CD14-positive monocyte (primary cell): ENCODE data around the gene ELANE. TPM values are rescaled to one million over a fixed set of nuclear protein-coding genes. Genes with fewer than 3 reads are reported as not detected.
A peak's percentile ranks its signal among the peaks of the same experiment; 100 is the strongest.

ENCODE experiments used
- DNase-seq, 3 donors: peaks; one replicate each; pipeline ENCODE4 v3.0.0-alpha.2; 2011 to 2022
- H2AFZ ChIP-seq: 2 replicates; pipeline ENCODE4 v1.6.0; 2012; ENCODE audit warnings: mild to moderate bottlenecking, low read depth, low read length, inconsistent platforms; ENCODE audit not compliant: insufficient read depth, poor library complexity, severe bottlenecking
- H3K27ac ChIP-seq, 2 donors: 1 replicate in 1 of 2; 2 replicates in 1 of 2; pipeline ENCODE4 v1.5.1; 2012 to 2013; ENCODE audit warnings: low read length in 2 of 2, control low read depth in 1 of 2, inconsistent platforms in 1 of 2, low read depth in 1 of 2, mild to moderate bottlenecking in 1 of 2
- H3K27me3 ChIP-seq, 2 donors: one replicate each; pipeline versions ENCODE4 v1.6.0 to v1.6.1; 2011 to 2013; ENCODE audit warnings: low read length in 2 of 2; ENCODE audit not compliant: control insufficient read depth in 2 of 2, insufficient read depth in 2 of 2
- H3K36me3 ChIP-seq, 2 donors: replicated peaks in 1 of 2; 1 replicate in 1 of 2; 2 replicates in 1 of 2; pipeline versions ENCODE4 v1.5.1 to v1.6.1; 2012 to 2013; ENCODE audit warnings: low read length in 2 of 2, control low read depth in 1 of 2, inconsistent platforms in 1 of 2, mild to moderate bottlenecking in 1 of 2; ENCODE audit not compliant: insufficient read depth in 2 of 2, control insufficient read depth in 1 of 2
- H3K4me1 ChIP-seq, 2 donors: 1 replicate in 1 of 2; 2 replicates in 1 of 2; pipeline versions ENCODE4 v1.5.1 to v1.6.1; 2012 to 2013; ENCODE audit warnings: low read length in 2 of 2, control low read depth in 1 of 2, inconsistent platforms in 1 of 2, mild to moderate bottlenecking in 1 of 2, moderate library complexity in 1 of 2; ENCODE audit not compliant: insufficient read depth in 2 of 2, control insufficient read depth in 1 of 2
- H3K4me2 ChIP-seq: replicated peaks from 2 replicates; pipeline ENCODE3; 2012; ENCODE audit warnings: low read length, moderate library complexity, mild to moderate bottlenecking; ENCODE audit not compliant: poor library complexity, severe bottlenecking; ENCODE audit errors: extremely low read depth
- H3K4me3 ChIP-seq, 3 experiments: fragments of 200-600 bp in 1 of 3; sonication (generic) in 1 of 3; replicated peaks in 1 of 3; 1 replicate in 2 of 3; 2 replicates in 1 of 3; pipeline ENCODE4 v1.5.1; 2011 to 2013; ENCODE audit warnings: low read length in 3 of 3, mild to moderate bottlenecking in 3 of 3, control low read depth in 2 of 3, low read depth in 2 of 3, inconsistent platforms in 1 of 3, moderate library complexity in 1 of 3
- H3K79me2 ChIP-seq: 2 replicates; pipeline ENCODE4 v1.6.0; 2012; ENCODE audit warnings: mild to moderate bottlenecking, control low read depth, inconsistent platforms, low read length, moderate library complexity; ENCODE audit not compliant: insufficient read depth
- H3K9ac ChIP-seq: 2 replicates; pipeline ENCODE4 v1.6.0; 2017; ENCODE audit warnings: low read length, mild to moderate bottlenecking; ENCODE audit not compliant: insufficient read depth, poor library complexity, severe bottlenecking
- H3K9me3 ChIP-seq, 2 donors: replicated peaks in 1 of 2; 1 replicate in 1 of 2; 2 replicates in 1 of 2; pipeline versions ENCODE4 v1.5.1 to v1.6.1; 2012 to 2013; ENCODE audit warnings: low read length in 2 of 2, control low read depth in 1 of 2; ENCODE audit not compliant: control insufficient read depth in 1 of 2, insufficient read depth in 1 of 2
- H4K20me1 ChIP-seq: 2 replicates; pipeline ENCODE4 v1.6.0; 2012; ENCODE audit warnings: mild to moderate bottlenecking, low read length, control low read depth, moderate library complexity; ENCODE audit not compliant: insufficient read depth
- H3K27ac Mint-ChIP-seq, 7 donors: one replicate each; pipeline ENCODE4 v1.8.0; 2020; ENCODE audit warnings: mild to moderate bottlenecking in 7 of 7, mixed read lengths in 7 of 7, moderate library complexity in 6 of 7, inconsistent platforms in 2 of 7
- H3K27me3 Mint-ChIP-seq, 3 donors: one replicate each; pipeline ENCODE4 v1.8.0; 2021 to 2022; ENCODE audit warnings: low read depth in 3 of 3, mild to moderate bottlenecking in 3 of 3, mixed read lengths in 3 of 3, moderate library complexity in 3 of 3, inconsistent platforms in 1 of 3
- H3K36me3 Mint-ChIP-seq, 2 donors: one replicate each; pipeline ENCODE4 v1.8.0; 2020; ENCODE audit warnings: mixed read lengths in 2 of 2, inconsistent platforms in 1 of 2, mild to moderate bottlenecking in 1 of 2
- H3K4me1 Mint-ChIP-seq: one replicate; pipeline ENCODE4 v1.8.0; 2020; ENCODE audit warnings: mild to moderate bottlenecking, mixed read lengths
- H3K4me3 Mint-ChIP-seq, 2 donors: one replicate each; pipeline ENCODE4 v1.8.0; 2020; ENCODE audit warnings: mild to moderate bottlenecking in 2 of 2, mixed read lengths in 2 of 2, moderate library complexity in 1 of 2
- H3K9me3 Mint-ChIP-seq, 7 donors: one replicate each; pipeline ENCODE4 v1.8.0; 2020 to 2022; ENCODE audit warnings: mixed read lengths in 7 of 7, mild to moderate bottlenecking in 6 of 7, moderate library complexity in 6 of 7, inconsistent platforms in 2 of 7
- CTCF ChIP-seq: fragments of 200-600 bp; IDR thresholded peaks from one replicate; pipeline ENCODE4 v1.8.0; 2022; ENCODE audit warnings: antibody characterized with exemption, mild to moderate bottlenecking
- WGBS: methylation state at CpG from one replicate; pipeline ENCODE4 v1.1.5; 2013; ENCODE audit warnings: missing lambda C conversion rate; ENCODE audit not compliant: insufficient coverage; 5-methylcytosine and 5-hydroxymethylcytosine counted together
- intact Hi-C, 2 donors: fragments of 100-400 bp; cut with micrococcal nuclease; formaldehyde crosslinking; loops; one replicate each; pipeline versions ENCODE4 v1.15.0 to v1.15.1; 2023
- polyA plus RNA-seq, 3 donors: library from polyadenylated mRNA; depleted of rRNA in 1 of 3; unstranded in 2 of 3; stranded (reverse) in 1 of 3; fragments of 300-500 nt in 2 of 3; fragments of >200 nt in 1 of 3; fragmentation: Illumina TruSeq in 2 of 3; gene quantifications; 1 replicate in 2 of 3; 2 replicates in 1 of 3; pipeline ENCODE4 v1.2.3, GENCODE V29; 2012 to 2021

ELANE gene
- polyA plus RNA-seq, 3 donors: 0.61 to 2.0 (median 1.3) TPM

- Histone ChIP-seq H3K79me2 (peaks cover 41% of the 10 kb centered on the region), H4K20me1 (no peaks in the 10 kb centered on the region), H3K9ac (no peak overlapping the region), H3K27ac (no peak overlapping the region), H3K27me3 (peaks cover 0 to 12% of the 10 kb centered on the region in 2 donors), H2AFZ (no peak overlapping the region), H3K4me1 (peaks cover 49 to 59% of the 10 kb centered on the region in 2 donors), H3K36me3 (no peaks in the 10 kb centered on the region), H3K9me3 (no peaks in the 10 kb centered on the region), H3K4me2 (no peak overlapping the region), H3K4me3 (no peak overlapping the region)
- Mint-ChIP-seq H3K9me3 (peaks cover 0 to 8% (median 2%) of the 10 kb centered on the region in 7 donors), H3K36me3 (peaks cover 0 to 7% of the 10 kb centered on the region in 2 donors), H3K4me1 (peaks cover 56% of the 10 kb centered on the region), H3K27me3 (peaks cover 11 to 30% (median 14%) of the 10 kb centered on the region in 3 donors), H3K4me3 (no peak overlapping the region), H3K27ac (peak overlapping the region in 2 of 7 donors; percentile 38 to 72)
- no peak for DNase-seq
- intact Hi-C loops: no loop called here
- no peak for TF ChIP-seq CTCF
- WGBS: 47% methylated on average over 23 of the region's 38 CpGs
These were observed 20.4 kb upstream of the ELANE start for GRCh38 chr19:831407-832369.

- intact Hi-C loops: no loop called here
- no peak overlapping the region for H2AFZ ChIP-seq
- peaks cover 51% of the 10 kb centered on the region for H3K4me1 Mint-ChIP-seq
- H3K9ac ChIP-seq: no peak overlapping the region
- peaks cover 15 to 37% (median 18%) of the 10 kb centered on the region in 3 donors for H3K27me3 Mint-ChIP-seq
- H3K79me2 ChIP-seq: peaks cover 28% of the 10 kb centered on the region
- H3K9me3 Mint-ChIP-seq: peaks cover 0 to 11% (median 2%) of the 10 kb centered on the region in 7 donors
- H3K9me3 ChIP-seq: no peaks in the 10 kb centered on the region
- H3K27ac ChIP-seq: no peak overlapping the region
- H3K27ac Mint-ChIP-seq: no peak overlapping the region
- H3K27me3 ChIP-seq: peaks cover 0 to 15% of the 10 kb centered on the region in 2 donors
- H3K36me3 ChIP-seq: no peaks in the 10 kb centered on the region
- peaks cover 0 to 7% of the 10 kb centered on the region in 2 donors for H3K36me3 Mint-ChIP-seq
- H3K4me1 ChIP-seq: peaks cover 35 to 44% of the 10 kb centered on the region in 2 donors
- no peaks in the 10 kb centered on the region for H4K20me1 ChIP-seq
- H3K4me3 ChIP-seq: no peak overlapping the region
- no peak overlapping the region for H3K4me2 ChIP-seq
- DNase-seq: no peak
- 59% methylated on average over 23 of the region's 24 CpGs for WGBS
- H3K4me3 Mint-ChIP-seq: peak overlapping the region in 1 of 2 donors; percentile 60
- TF ChIP-seq CTCF: no peak
These were observed 17.9 kb upstream of the ELANE start for GRCh38 chr19:834216-834615.
